GM12891 (cell line): ENCODE results near the gene KCNS1.

Source experiments
- POLR2A ChIP-seq: IDR thresholded peaks from 2 replicates; pipeline ENCODE4 v1.6.1; 2011; ENCODE audit warnings: low read depth, low read length, control low read depth
- POLR2AphosphoS5 ChIP-seq: IDR thresholded peaks from 2 replicates; pipeline ENCODE4 v1.6.1; 2011; ENCODE audit warnings: low read depth, low read length, control low read depth
- POU2F2 ChIP-seq: IDR thresholded peaks from 2 replicates; pipeline ENCODE4 v1.6.1; 2011; ENCODE audit warnings: low read depth, mild to moderate bottlenecking, control low read depth, low read length, moderate library complexity
- SPI1 ChIP-seq: IDR thresholded peaks from 2 replicates; pipeline ENCODE4 v1.6.1; 2011; ENCODE audit warnings: low read depth, low read length, control low read depth
- TAF1 ChIP-seq: IDR thresholded peaks from 2 replicates; pipeline ENCODE4 v1.6.1; 2011; ENCODE audit warnings: low read depth, low read length, control low read depth

DNA sequence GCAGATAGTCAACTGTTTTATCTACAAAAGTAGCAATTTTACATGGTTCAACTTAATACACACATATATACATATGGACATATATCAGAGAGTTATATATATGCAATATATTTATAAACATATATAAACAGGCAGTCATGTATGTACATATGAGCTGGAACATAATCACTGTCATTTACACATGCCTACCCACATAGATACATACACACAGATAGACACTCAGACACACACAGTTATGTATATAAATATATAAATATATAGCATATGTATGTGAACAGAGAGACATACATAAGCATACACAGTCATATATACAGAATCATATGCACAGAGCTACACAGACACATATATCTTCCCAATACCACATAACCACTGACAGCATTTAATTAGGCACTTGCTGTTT is 11.8 kb upstream of the KCNS1 start:
- TF ChIP-seq POLR2AphosphoS5 (no peak), TAF1 (no peak), POLR2A (no peak), SPI1 (no peak), POU2F2 (no peak)
